Peyer's patch (tissue), 4 donors: Measurements from ENCODE around the gene CMTM8.

Experiments
- POLR2A ChIP-seq, 2 donors: fragments of 450-650 bp; IDR thresholded peaks; one replicate each; pipeline ENCODE4 v1.5.1; 2017; ENCODE audit warnings: antibody characterized with exemption in 2 of 2, mild to moderate bottlenecking in 2 of 2, moderate library complexity in 2 of 2
- TF ChIP-seq, protein P1 (sequence below), 6 experiments: fragments of 450-650 bp in 4 of 6; fragments of 200-600 bp in 2 of 6; sonication (generic) in 1 of 6; IDR thresholded peaks; one replicate each; pipeline ENCODE4 v1.5.1; 2017 to 2019; ENCODE audit warnings: antibody characterized with exemption in 6 of 6, mild to moderate bottlenecking in 3 of 6, moderate library complexity in 1 of 6

DNA sequence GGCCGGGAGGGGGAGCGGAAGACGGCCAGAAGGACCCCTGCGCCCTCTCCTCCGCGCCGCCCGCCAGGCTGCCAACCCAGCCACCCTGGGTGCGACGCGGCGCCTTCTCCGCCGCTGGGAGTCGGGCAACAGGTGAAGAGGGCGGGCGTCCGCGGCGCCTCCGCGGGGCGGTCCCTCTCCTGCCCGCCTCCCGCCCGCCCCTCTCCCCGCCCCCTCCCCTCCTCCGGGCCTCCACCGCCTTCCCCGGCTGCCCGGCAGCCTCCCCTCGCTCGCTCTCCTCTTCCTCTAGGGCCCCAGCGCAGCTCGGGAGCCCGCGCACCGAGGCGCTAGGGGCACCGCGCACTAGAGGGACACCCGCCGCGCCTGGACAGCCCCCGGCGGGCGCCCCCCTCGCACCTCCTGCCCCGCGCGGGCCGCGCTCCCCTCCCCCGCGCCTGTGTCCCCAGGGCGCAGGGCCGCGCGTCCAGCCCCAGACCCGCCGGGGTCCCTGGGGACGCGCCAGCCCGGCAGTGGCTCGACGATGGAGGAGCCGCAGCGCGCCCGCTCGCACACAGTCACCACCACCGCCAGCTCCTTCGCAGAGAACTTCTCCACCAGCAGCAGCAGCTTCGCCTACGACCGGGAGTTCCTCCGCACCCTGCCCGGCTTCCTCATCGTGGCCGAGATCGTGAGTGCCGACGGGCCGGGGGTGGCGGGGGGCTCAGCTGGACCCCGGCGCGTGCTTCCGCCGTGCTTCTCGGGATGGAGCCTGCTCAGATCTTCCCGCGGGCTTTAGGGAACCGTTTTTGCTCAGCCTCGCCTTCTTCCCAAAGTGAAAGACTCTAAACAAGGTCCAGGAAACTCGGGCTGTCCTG, at the start of gene CMTM8:
- TF ChIP-seq, protein P1, sequence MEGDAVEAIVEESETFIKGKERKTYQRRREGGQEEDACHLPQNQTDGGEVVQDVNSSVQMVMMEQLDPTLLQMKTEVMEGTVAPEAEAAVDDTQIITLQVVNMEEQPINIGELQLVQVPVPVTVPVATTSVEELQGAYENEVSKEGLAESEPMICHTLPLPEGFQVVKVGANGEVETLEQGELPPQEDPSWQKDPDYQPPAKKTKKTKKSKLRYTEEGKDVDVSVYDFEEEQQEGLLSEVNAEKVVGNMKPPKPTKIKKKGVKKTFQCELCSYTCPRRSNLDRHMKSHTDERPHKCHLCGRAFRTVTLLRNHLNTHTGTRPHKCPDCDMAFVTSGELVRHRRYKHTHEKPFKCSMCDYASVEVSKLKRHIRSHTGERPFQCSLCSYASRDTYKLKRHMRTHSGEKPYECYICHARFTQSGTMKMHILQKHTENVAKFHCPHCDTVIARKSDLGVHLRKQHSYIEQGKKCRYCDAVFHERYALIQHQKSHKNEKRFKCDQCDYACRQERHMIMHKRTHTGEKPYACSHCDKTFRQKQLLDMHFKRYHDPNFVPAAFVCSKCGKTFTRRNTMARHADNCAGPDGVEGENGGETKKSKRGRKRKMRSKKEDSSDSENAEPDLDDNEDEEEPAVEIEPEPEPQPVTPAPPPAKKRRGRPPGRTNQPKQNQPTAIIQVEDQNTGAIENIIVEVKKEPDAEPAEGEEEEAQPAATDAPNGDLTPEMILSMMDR (IDR thresholded peaks at IDR 0.05): no peak
- TF ChIP-seq POLR2A (IDR thresholded peaks at IDR 0.05): peak; percentile 68 to 84
